Loucy (cell line): ENCODE data around the gene LRBA.

Experiments
- CTCF ChIP-seq: fragments of 200-600 bp; sonication (generic); conservative IDR thresholded peaks from 2 replicates; pipeline ENCODE4 v1.5.1; 2014; ENCODE audit warnings: mild to moderate bottlenecking, antibody characterized with exemption, low read length
- EZH2phosphoT487 ChIP-seq: fragments of 200-600 bp; IDR thresholded peaks from 2 replicates; pipeline ENCODE4 v1.6.1; 2018; ENCODE audit warnings: antibody characterized with exemption, mild to moderate bottlenecking, moderate library complexity, borderline replicate concordance

GRCh38 chr4:150280975-150281374 lies 734.1 kb downstream of the LRBA start:
- TF ChIP-seq CTCF: no peak
- TF ChIP-seq EZH2phosphoT487: no peak
